ENCODE measurements around the gene CCL24. TPM values are rescaled to one million over a fixed set of nuclear protein-coding genes. Genes with fewer than 3 reads are reported as not detected.
"Not testable (repeated sequence)": the region's sequence is repeated elsewhere in the genome, so short reads cannot be mapped to it uniquely, and the experiment has no call there.

CCL24 gene
- total RNA-seq, 4 donors from 2014 or later = 1.8 to 6.0 (median 2.2) TPM; not detected in 1

GRCh38 chr7:75789361-75789924 is 24.2 kb downstream of the CCL24 start:
- no peak for TF ChIP-seq POLR2A (IDR thresholded peaks at IDR 0.05)
- Histone ChIP-seq H3K4me3 (no peak overlapping the region), H3K27ac (no peak overlapping the region), H3K4me1 (peaks cover 0 to 16% (median 11%) of the 10 kb centered on the region in 4 donors), H3K9me3 (no peaks in the 10 kb centered on the region), H3K36me3 (no peaks in the 10 kb centered on the region), H3K27me3 (no peaks in the 10 kb centered on the region)
- in situ Hi-C loops (cut with MboI; ENCODE audit: low pct_ligation_motif_present in 1 of 4, low pct_unique_long_range_greater_than_20kb in 1 of 4, low sequenced_read_pairs in 3 of 4) = no loop called here
- WGBS, 2 donors (ENCODE audit: low coverage in 1 of 2) = 89% methylated on average over 1 to 3 of the region's 3 CpGs
- intact Hi-C loops (cut with DNase I; ENCODE audit: low total_unique reads) = no loop called here
- DNase-seq = no peak

GRCh38 chr7:75788154-75788847 is 25.3 kb downstream of the CCL24 start:
- in situ Hi-C loops (cut with MboI; ENCODE audit: low pct_ligation_motif_present in 1 of 4, low pct_unique_long_range_greater_than_20kb in 1 of 4, low sequenced_read_pairs in 3 of 4); DNase-seq; H3K9me3 ChIP-seq; intact Hi-C loops (cut with DNase I; ENCODE audit: low total_unique reads); H3K4me3 ChIP-seq; H3K36me3 ChIP-seq; H3K27me3 ChIP-seq; H3K27ac ChIP-seq: not testable (repeated sequence)
- peaks cover 0 to 16% (median 11%) of the 10 kb centered on the region in 4 donors for H3K4me1 ChIP-seq
- whole genome bisulfite sequencing, 2 donors (ENCODE audit: low coverage in 1 of 2) = 60 to 75% methylated on average over 8 to 14 of the region's 14 CpGs

DNA sequence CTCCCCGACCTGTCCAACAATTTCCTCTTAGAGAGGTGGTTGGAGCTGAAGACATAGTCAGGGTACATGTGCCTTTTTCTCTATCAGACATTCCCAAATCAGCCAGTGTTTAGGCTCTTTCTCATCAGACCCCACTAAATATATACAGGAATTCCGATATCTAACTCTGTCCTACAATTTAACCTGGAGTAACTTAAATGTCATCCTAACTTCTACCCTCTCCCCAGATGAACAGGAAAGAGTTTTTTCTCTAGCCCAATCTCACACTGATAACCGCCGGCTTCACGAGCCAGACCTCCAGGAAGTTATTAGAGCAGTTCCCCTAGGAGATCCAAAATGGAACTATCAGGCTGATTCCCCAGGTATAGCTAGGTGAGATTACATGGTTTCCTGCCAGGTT is 30.5 kb downstream of the CCL24 start:
- H3K27ac ChIP-seq; H3K4me3 ChIP-seq; H3K4me1 ChIP-seq; H3K27me3 ChIP-seq; H3K9me3 ChIP-seq; intact Hi-C loops (cut with DNase I; ENCODE audit: low total_unique reads); DNase-seq; in situ Hi-C loops (cut with MboI; ENCODE audit: low pct_ligation_motif_present in 1 of 4, low pct_unique_long_range_greater_than_20kb in 1 of 4, low sequenced_read_pairs in 3 of 4); H3K36me3 ChIP-seq: not testable (repeated sequence)
- 90 to 100% methylated on average over 2 to 5 of the region's 5 CpGs for WGBS, 2 donors (ENCODE audit: low coverage in 1 of 2)

DNA sequence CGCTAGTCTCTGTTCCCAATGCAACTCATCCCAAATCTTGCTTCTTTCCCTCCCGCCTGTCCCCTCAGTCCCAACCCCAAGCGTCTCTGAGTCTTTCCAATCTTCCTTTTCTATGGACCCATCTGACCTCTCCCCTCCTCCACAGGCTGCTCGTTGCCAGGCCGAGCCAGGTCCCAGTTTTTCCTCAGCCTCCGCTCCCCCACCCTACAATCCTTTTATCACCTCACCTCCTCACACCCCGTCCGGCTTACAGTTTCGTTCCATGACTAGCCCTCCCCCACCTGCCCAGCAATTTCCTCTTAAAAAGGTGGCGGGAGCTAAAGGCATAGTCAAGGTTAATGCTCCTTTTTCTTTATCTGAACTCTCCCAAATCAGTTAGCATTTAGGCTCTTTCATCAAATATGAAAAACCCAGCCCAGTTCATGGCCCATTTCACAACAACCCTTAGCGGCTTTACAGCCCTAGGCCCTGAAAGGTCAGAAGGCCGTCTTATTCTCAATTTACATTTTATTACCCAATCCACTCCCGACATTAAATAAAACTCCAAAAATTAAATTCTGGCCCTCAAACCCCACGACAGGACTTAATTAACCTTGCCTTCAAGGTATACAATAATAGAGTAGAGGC is 32.8 kb downstream of the CCL24 start:
- H3K9me3 ChIP-seq; H3K27me3 ChIP-seq; in situ Hi-C loops (cut with MboI; ENCODE audit: low pct_ligation_motif_present in 1 of 4, low pct_unique_long_range_greater_than_20kb in 1 of 4, low sequenced_read_pairs in 3 of 4); H3K4me1 ChIP-seq; intact Hi-C loops (cut with DNase I; ENCODE audit: low total_unique reads); H3K36me3 ChIP-seq; H3K27ac ChIP-seq; H3K4me3 ChIP-seq: not testable (repeated sequence)
- 45 to 52% methylated on average over 8 to 14 of the region's 14 CpGs for WGBS, 2 donors (ENCODE audit: low coverage in 1 of 2)
- peak; percentile 35 for DNase-seq

GRCh38 chr7:75779516-75779915 is 34.1 kb downstream of the CCL24 start:
- H3K9me3 ChIP-seq; intact Hi-C loops (cut with DNase I; ENCODE audit: low total_unique reads); H3K27ac ChIP-seq; DNase-seq; H3K4me3 ChIP-seq; in situ Hi-C loops (cut with MboI; ENCODE audit: low pct_ligation_motif_present in 1 of 4, low pct_unique_long_range_greater_than_20kb in 1 of 4, low sequenced_read_pairs in 3 of 4); H3K36me3 ChIP-seq; H3K27me3 ChIP-seq; H3K4me1 ChIP-seq: not testable (repeated sequence)
- WGBS, 2 donors (ENCODE audit: low coverage in 1 of 2) = 86 to 88% methylated on average over 3 to 11 of the region's 11 CpGs

DNA sequence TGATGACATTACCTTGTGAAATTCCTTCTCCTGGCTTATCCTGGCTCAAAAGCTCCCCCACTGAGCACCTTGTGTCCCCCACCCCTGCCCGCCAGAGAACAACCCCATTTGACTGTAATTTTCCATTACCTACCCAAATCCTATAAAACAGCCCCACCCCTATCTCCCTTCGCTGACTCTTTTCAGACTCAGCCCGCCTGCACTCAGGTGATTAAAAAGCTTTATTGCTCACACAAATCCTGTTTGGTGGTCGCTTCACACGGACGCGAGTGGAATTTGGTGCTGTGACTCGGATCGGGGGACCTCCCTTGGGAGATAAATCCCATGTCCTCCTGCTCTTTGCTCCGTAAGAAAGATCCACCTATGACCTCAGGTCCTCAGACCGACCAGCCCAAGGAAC is 34.6 kb downstream of the CCL24 start:
- H3K9me3 ChIP-seq; H3K27ac ChIP-seq; DNase-seq; H3K4me3 ChIP-seq; intact Hi-C loops (cut with DNase I; ENCODE audit: low total_unique reads); in situ Hi-C loops (cut with MboI; ENCODE audit: low pct_ligation_motif_present in 1 of 4, low pct_unique_long_range_greater_than_20kb in 1 of 4, low sequenced_read_pairs in 3 of 4); H3K27me3 ChIP-seq; H3K4me1 ChIP-seq; H3K36me3 ChIP-seq: not testable (repeated sequence)
- 57 to 73% methylated on average over 3 to 11 of the region's 11 CpGs for WGBS, 2 donors (ENCODE audit: low coverage in 1 of 2)

DNA sequence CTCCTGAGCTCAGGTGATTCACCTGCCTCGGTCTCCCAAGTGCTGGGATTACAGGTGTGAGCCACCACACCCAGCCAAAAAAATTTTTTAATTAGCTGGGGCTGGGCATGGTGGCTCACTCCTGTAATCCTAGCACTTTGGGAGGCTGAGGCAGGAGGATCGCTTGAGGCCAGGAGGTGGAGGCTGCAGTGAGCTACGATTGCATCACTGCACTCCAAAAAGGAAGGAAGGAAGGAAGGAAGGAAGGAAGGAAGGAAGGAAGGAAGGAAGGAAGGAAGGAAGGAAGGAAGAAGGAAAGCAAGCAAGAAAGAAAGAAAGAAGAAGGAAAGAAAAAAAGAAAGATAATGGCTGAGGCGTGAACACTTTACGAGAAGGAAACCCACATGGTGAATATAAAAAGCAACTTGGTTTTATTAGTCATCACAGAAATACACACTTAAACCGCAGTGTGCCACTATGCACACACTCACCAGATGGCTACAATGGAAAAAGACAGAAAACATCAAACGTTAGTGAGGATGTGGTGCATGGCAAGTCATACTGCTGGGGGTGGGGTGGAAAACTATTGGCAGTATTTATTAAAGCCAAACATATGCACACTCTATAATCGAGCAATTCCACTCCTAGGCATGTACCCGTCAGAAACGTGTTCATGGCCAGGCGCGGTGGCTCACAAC is 37.2 kb downstream of the CCL24 start:
- 52% methylated on average over 8 to 12 of the region's 12 CpGs for WGBS, 2 donors (ENCODE audit: low coverage in 1 of 2)
- Histone ChIP-seq H3K36me3 (no peaks in the 10 kb centered on the region), H3K27ac (no peak overlapping the region), H3K9me3 (no peaks in the 10 kb centered on the region), H3K4me3 (no peak overlapping the region), H3K27me3 (no peaks in the 10 kb centered on the region), H3K4me1 (peaks cover 0 to 9% (median 2%) of the 10 kb centered on the region in 4 donors)
- intact Hi-C loops (cut with DNase I; ENCODE audit: low total_unique reads) (no loop called here), in situ Hi-C loops (cut with MboI; ENCODE audit: low pct_ligation_motif_present in 1 of 4, low pct_unique_long_range_greater_than_20kb in 1 of 4, low sequenced_read_pairs in 3 of 4) (no loop called here)
- TF ChIP-seq POLR2AphosphoS5 (IDR thresholded peaks at IDR 0.05) = no peak
- TF ChIP-seq POLR2A (IDR thresholded peaks at IDR 0.05) = no peak
- no peak for TF ChIP-seq EP300 (IDR thresholded peaks at IDR 0.05; ENCODE audit: low read depth)
- no peak for TF ChIP-seq CTCF (IDR thresholded peaks at IDR 0.05)
- no peak for DNase-seq

DNA sequence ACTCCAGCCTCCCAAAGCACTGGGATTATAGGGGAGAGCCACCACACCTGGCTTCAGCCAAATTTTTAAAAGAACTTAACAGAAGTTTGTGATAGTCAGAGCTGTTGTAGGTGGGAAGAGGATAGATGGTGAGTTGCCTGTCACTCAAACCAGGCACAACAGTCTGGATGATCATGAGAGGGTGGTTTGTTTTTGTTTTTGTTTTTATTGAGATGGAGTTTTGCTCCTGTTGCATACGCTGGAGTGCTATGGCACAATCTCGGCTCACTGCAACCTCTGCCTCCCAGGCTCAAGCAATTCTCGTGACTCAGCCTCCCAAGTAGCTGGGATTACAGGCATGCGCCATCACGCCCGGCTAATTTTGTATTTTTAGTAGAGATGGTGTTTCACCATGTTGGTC is 39.6 kb downstream of the CCL24 start:
- H3K36me3 ChIP-seq; intact Hi-C loops (cut with DNase I; ENCODE audit: low total_unique reads); H3K27me3 ChIP-seq; H3K27ac ChIP-seq; H3K9me3 ChIP-seq; H3K4me1 ChIP-seq; H3K4me3 ChIP-seq; DNase-seq: not testable (repeated sequence)
- WGBS, 2 donors (ENCODE audit: low coverage in 1 of 2) = 88 to 90% methylated on average over 6 of the region's 6 CpGs
- in situ Hi-C loops (cut with MboI; ENCODE audit: low pct_ligation_motif_present in 1 of 4, low pct_unique_long_range_greater_than_20kb in 1 of 4, low sequenced_read_pairs in 3 of 4) = loop anchor here in 2 of 4 donors (25.0 kb wide), 2 partner anchors 237 to 712 kb away; partner anchors contain the start of gene RCC1L (in 1 of the 2)

Data from transverse colon (tissue), 4 donors.